Effector CD8-positive, alpha-beta T cell (primary cell): ENCODE results near the gene NRG2.

Experiments used
- DNase-seq: peaks from one replicate; lab custom pipeline; 2025; lab: John Stamatoyannopoulos, UW

NRG2 gene

GRCh38 chr5:139946440-139946839 is 96.7 kb downstream of the NRG2 start:
- no peak for DNase-seq

GRCh38 chr5:139946006-139946405 is 97.1 kb downstream of the NRG2 start:
- DNase-seq: no peak

- no peak for DNase-seq
Observed at GRCh38 chr5:139942243-139942642, 100.9 kb downstream of the NRG2 start.

- DNase-seq: no peak
Observed at GRCh38 chr5:139930406-139930805, 112.7 kb downstream of the NRG2 start.

- DNase-seq: no peak
Observed at GRCh38 chr5:139926797-139927503, 116.1 kb downstream of the NRG2 start.

GRCh38 chr5:139925650-139926640 is 117.2 kb downstream of the NRG2 start:
- DNase-seq: no peak

- no peak for DNase-seq
Observed at GRCh38 chr5:139925216-139925562, 117.9 kb downstream of the NRG2 start.

GRCh38 chr5:139924294-139925215 is 118.5 kb downstream of the NRG2 start:
- DNase-seq: no peak

- no peak for DNase-seq
Observed at GRCh38 chr5:139919308-139919707, 123.8 kb downstream of the NRG2 start.

GRCh38 chr5:139915834-139916233 is 127.3 kb downstream of the NRG2 start:
- DNase-seq: no peak

- DNase-seq: no peak
Observed at GRCh38 chr5:139915266-139915665, 127.8 kb downstream of the NRG2 start.

GRCh38 chr5:139914218-139914807 is 128.8 kb downstream of the NRG2 start:
- no peak for DNase-seq

GRCh38 chr5:139912804-139913203 is 130.3 kb downstream of the NRG2 start:
- DNase-seq: no peak

GRCh38 chr5:139912158-139912557 is 130.9 kb downstream of the NRG2 start:
- no peak for DNase-seq

- DNase-seq: no peak
Observed at GRCh38 chr5:139911425-139912120, 131.5 kb downstream of the NRG2 start.

GRCh38 chr5:139910901-139911300 is 132.2 kb downstream of the NRG2 start:
- DNase-seq: no peak

- DNase-seq: no peak
Observed at GRCh38 chr5:139910036-139910435, 133.1 kb downstream of the NRG2 start.

GRCh38 chr5:139908749-139909148 is 134.3 kb downstream of the NRG2 start:
- no peak for DNase-seq

- DNase-seq: no peak
Observed at GRCh38 chr5:139906661-139907060, 136.4 kb downstream of the NRG2 start.

GRCh38 chr5:139904816-139905661 is 138.1 kb downstream of the NRG2 start:
- DNase-seq: no peak
